A549 (cell line): ENCODE measurements around the gene NCOA7.

ENCODE experiments used
- CEBPB ChIP-seq, 2 experiments: fragments of >200 bp in 1 of 2; sonication (Bioruptor Twin) in 1 of 2; formaldehyde crosslinking in 1 of 2; IDR thresholded peaks; 2 replicates each; pipeline ENCODE4 v1.6.1; 2012 to 2016
- CTCF ChIP-seq: fragments of >200 bp; sonication (Bioruptor Twin); formaldehyde crosslinking; IDR thresholded peaks from 3 replicates; pipeline ENCODE4 v1.5.1; 2016
- PBX3 ChIP-seq: IDR thresholded peaks from 2 replicates; pipeline ENCODE4 v1.6.1; 2012
- REST ChIP-seq: fragments of 200-600 bp; sonication (generic); IDR thresholded peaks from 2 replicates; pipeline ENCODE4 v1.6.1; 2016; ENCODE audit warnings: antibody characterized with exemption, mild to moderate bottlenecking, moderate library complexity
- SMC3 ChIP-seq: fragments of >200 bp; sonication (Bioruptor Twin); formaldehyde crosslinking; IDR thresholded peaks from 3 replicates; pipeline ENCODE4 v1.6.1; 2018; ENCODE audit warnings: inconsistent platforms
- ZC3H11A ChIP-seq: fragments of 450-650 bp; IDR thresholded peaks from 2 replicates; pipeline ENCODE4 v1.6.1; 2014; ENCODE audit warnings: antibody characterized with exemption, mild to moderate bottlenecking

GRCh38 chr6:125753937-125754259, 36.9 kb upstream of the NCOA7 start:
- TF ChIP-seq CTCF (no peak; the same call in 1 of the 3 replicates), CEBPB (IDR thresholded peaks at IDR 0.05) (no peak), PBX3 (no peak), ZC3H11A (no peak), REST (no peak), SMC3 (no peak)
